Heart left ventricle (tissue), 16 donors: ENCODE measurements around the gene PTGER1. TPM values are rescaled to one million over a fixed set of nuclear protein-coding genes. Genes with fewer than 3 reads are reported as not detected.

ENCODE experiments used
- ATAC-seq, 4 donors: fragments of 200-7000 bp; cut with Tn5 transposase; one replicate each; pipeline ENCODE4 v1.9.1; 2020 to 2022; ENCODE audit warnings: moderate library complexity in 4 of 4, mild to moderate bottlenecking in 3 of 4, moderate number of reproducible peaks in 1 of 4
- DNase-seq, 5 donors: peaks; one replicate each; pipeline ENCODE4 v3.0.0-alpha.2; 2020
- H3K27ac ChIP-seq, 12 donors: fragments of 200-600 bp; sonication (generic) in 4 of 12; one replicate each; pipeline versions ENCODE4 v1.5.0 to v1.8.0; 2016 to 2022; ENCODE audit warnings: mild to moderate bottlenecking in 2 of 12
- H3K27me3 ChIP-seq, 9 donors: fragments of 200-600 bp; sonication (generic) in 2 of 9; one replicate each; pipeline versions ENCODE4 v1.5.1 to v1.8.0; 2016 to 2022; ENCODE audit warnings: mild to moderate bottlenecking in 3 of 9
- H3K36me3 ChIP-seq, 9 donors: fragments of 200-600 bp; sonication (generic) in 2 of 9; one replicate each; pipeline versions ENCODE4 v1.5.0 to v1.8.0; 2018 to 2022; ENCODE audit warnings: mild to moderate bottlenecking in 2 of 9
- H3K4me1 ChIP-seq, 12 donors: fragments of 200-600 bp; sonication (generic) in 4 of 12; one replicate each; pipeline versions ENCODE4 v1.5.0 to v1.8.0; 2016 to 2022; ENCODE audit warnings: mild to moderate bottlenecking in 3 of 12
- H3K4me3 ChIP-seq, 12 donors: fragments of 200-600 bp; sonication (generic) in 4 of 12; one replicate each; pipeline versions ENCODE4 v1.5.0 to v1.8.0; 2017 to 2022; ENCODE audit warnings: mild to moderate bottlenecking in 9 of 12, moderate library complexity in 4 of 12
- H3K9me3 ChIP-seq, 12 donors: fragments of 200-600 bp; sonication (generic) in 4 of 12; one replicate each; pipeline versions ENCODE4 v1.5.0 to v1.8.0; 2016 to 2022; ENCODE audit warnings: mild to moderate bottlenecking in 1 of 12
- CTCF ChIP-seq, 12 donors: fragments of 200-600 bp; sonication (generic) in 4 of 12; IDR thresholded peaks; one replicate each; pipeline versions ENCODE4 v1.5.0 to v1.8.0; 2018 to 2022; ENCODE audit warnings: antibody characterized with exemption in 12 of 12, mild to moderate bottlenecking in 5 of 12
- POLR2A ChIP-seq, 2 donors: fragments of 450-650 bp; IDR thresholded peaks; one replicate each; pipeline ENCODE4 v1.6.1; 2017; ENCODE audit warnings: antibody characterized with exemption in 2 of 2, mild to moderate bottlenecking in 2 of 2, moderate library complexity in 2 of 2
- WGBS, 4 donors: extraction: QIAGEN DNeasy Blood & Tissue Kit in 2 of 4; methylation state at CpG; one replicate each; pipeline versions ENCODE4 v1.1.5 to v1.1.7; 2013 to 2018; 5-methylcytosine and 5-hydroxymethylcytosine counted together
- intact Hi-C, 10 donors: fragments of 100-400 bp; cut with DNase I; formaldehyde crosslinking; loops; one replicate each; pipeline versions ENCODE4 v1.11.1 to v1.14.2; 2022
- polyA plus RNA-seq, 2 donors: library from polyadenylated mRNA; stranded (reverse); fragments of 200-250 nt; gene quantifications; one replicate each; pipeline ENCODE4 v1.2.3, GENCODE V29; 2013
- total RNA-seq, 9 donors: library from RNA; depleted of rRNA in 2 of 9; stranded (reverse); fragments of >200 nt in 2 of 9; fragmentation: NEBNext Ultra II Directional in 3 of 9; extraction: Animal tissue kit (Norgen Biotek cat#: 25700) in 3 of 9; gene quantifications; one replicate each; pipeline versions ENCODE4 v1.1.0 to v1.2.4, GENCODE V29; 2016 to 2023
- donor health status: ischemic (EF 13 %, LVEDD 7.1; RV severe dilation, severe dysfunction).
- donor health status: healthy with polysubstance abuse.
- donor health status: DM: no; HTN: yes; CAD: no.
- donor health status: DM: no; HTN: no; CAD: no.
- donor health status: ischemic (EF 25% LVEDD 6.9; RV normal size, moderate dysfunction).
- donor health status: ischemic (EF 25% LVEDD 5.7; RV mildly dilated, moderate dysfunction).
- donor health status: healthy.
- donor health status: DM: yes; HTN: yes; CAD: no.
- donor health status: ischemic (EF 35%, LVEDD 5.7; RV mildly dilated, moderate dysfunction).
- donor health status: nonischemic (EF 11% LVEDD 7.7; RV severe dilation, severe dysfunction).
- donor health status: DM: yes; HTN: yes; CAD: no.
- donor health status: PGD.
- donor health status: ischemic (EF 29% LVEDD 5.4; RV normal size, mild dysfunction).
- donor health status: nonischemic (EF 23%, LVEDD 6.1; RV moderate dilation, normal function).

PTGER1 gene
- total and polyA plus RNA-seq, 11 donors: 0.15 to 0.35 TPM; not detected in 9

DNA sequence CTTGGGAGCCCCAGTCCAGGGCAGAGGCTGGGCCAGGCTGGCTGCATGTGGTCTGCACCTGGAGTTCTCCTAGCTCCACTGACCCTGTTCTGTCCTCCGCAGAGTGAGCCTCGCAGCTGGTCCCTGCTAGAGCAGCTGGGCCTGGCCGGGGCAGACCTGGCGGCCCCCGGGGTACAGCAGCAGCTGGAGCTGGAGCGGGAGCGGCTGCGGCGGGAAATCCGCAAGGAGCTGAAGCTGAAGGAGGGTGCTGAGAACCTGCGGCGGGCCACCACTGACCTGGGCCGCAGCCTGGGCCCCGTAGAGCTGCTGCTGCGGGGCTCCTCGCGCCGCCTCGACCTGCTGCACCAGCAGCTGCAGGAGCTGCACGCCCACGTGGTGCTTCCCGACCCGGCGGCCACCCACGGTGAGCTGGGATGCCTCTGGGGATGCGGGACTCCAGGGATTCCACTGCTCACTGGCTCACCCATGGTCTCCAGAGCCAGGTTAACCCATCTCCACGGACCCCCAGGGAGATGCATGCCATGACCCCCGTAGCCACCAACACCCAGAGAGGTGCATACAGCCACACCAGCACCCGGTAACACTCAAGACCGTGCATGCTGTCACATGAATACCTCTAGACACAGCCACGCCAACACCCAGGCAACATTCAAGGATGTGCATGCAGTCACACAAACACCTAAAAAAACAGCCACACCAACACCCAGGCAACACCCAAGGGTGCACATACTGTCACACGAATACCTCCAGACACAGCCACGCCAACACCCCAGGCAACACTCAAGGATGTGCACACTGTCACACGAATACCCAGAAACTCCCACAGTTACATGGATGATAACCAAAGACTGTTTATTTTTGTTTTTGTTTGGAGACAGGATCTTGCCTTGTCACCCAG lies 33.9 kb downstream of the PTGER1 start:
- Histone ChIP-seq H3K4me3 (peak overlapping the region in 1 of 12 donors; percentile 62), H3K4me1 (peaks cover 2 to 51% (median 37%) of the 10 kb centered on the region in 12 donors), H3K36me3 (peaks cover 13 to 68% (median 52%) of the 10 kb centered on the region in 9 donors), H3K9me3 (no peaks in the 10 kb centered on the region), H3K27ac (peak overlapping the region in 2 of 12 donors; percentile 62 to 82), H3K27me3 (no peaks in the 10 kb centered on the region)
- intact Hi-C loops: loop anchor here in 1 of 10 donors (5.0 kb wide), 1 partner anchor 36 kb away; the partner anchor contains the start of gene PTGER1
- ATAC-seq (peak in 3 of 4 donors; percentile 3 to 41 (median 23)), DNase-seq (peak in 2 of 5 donors; percentile 41 to 44)
- TF ChIP-seq POLR2A (IDR thresholded peaks at IDR 0.05) (no peak), CTCF (IDR thresholded peaks at IDR 0.05) (no peak)
- WGBS, 4 donors: 79 to 88% (median 87%) methylated on average over 7 to 34 of the region's 34 CpGs

- H3K9me3 ChIP-seq: no peaks in the 10 kb centered on the region
- ATAC-seq (peak; percentile 32 to 72 (median 60)), DNase-seq (peak; percentile 75 to 91 (median 84))
- peak overlapping the region in 9 of 12 donors; percentile 16 to 62 (median 30) for H3K4me3 ChIP-seq
- WGBS, 4 donors: 36 to 47% (median 41%) methylated on average over 8 to 9 of the region's 9 CpGs
- H3K4me1 ChIP-seq: peaks cover 2 to 63% (median 48%) of the 10 kb centered on the region in 12 donors
- H3K27me3 ChIP-seq: no peaks in the 10 kb centered on the region
- peaks cover 10 to 63% (median 41%) of the 10 kb centered on the region in 9 donors for H3K36me3 ChIP-seq
- H3K27ac ChIP-seq: peak overlapping the region in 11 of 12 donors; percentile 37 to 82 (median 62)
- TF ChIP-seq POLR2A (IDR thresholded peaks at IDR 0.05) (no peak), CTCF (IDR thresholded peaks at IDR 0.05) (no peak)
- intact Hi-C loops: loop anchor here in 1 of 10 donors (5.0 kb wide), 1 partner anchor 37 kb away; the partner anchor contains the start of gene PTGER1
Measured at GRCh38 chr19:14440049-14440448, 35.1 kb downstream of the PTGER1 start.

DNA sequence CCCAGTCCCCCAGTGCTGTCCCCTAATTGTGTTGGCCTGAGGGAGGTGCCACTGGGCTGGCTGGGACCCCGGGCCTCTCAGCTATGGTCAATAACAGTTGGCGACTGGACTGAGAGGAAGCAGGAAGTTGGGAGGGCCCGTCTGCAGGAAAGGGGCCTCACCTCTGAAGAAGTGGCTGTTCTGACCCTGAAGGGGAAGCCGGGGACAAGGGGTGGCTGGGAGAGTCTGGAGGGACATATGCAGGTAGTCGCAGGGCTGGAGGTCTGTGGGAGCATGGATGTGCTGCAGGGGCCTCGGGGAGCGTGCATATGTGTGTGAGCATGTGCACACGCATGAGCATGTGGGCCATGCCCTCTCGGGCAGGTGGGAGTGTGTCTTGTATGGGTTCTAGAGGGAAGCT lies 36.1 kb downstream of the PTGER1 start:
- Histone ChIP-seq H3K9me3 (no peaks in the 10 kb centered on the region), H3K27ac (peak overlapping the region in 5 of 12 donors; percentile 5 to 82 (median 55)), H3K36me3 (peaks cover 6 to 53% (median 31%) of the 10 kb centered on the region in 9 donors), H3K4me3 (no peak overlapping the region), H3K4me1 (peaks cover 2 to 74% (median 55%) of the 10 kb centered on the region in 12 donors), H3K27me3 (no peaks in the 10 kb centered on the region)
- TF ChIP-seq CTCF (IDR thresholded peaks at IDR 0.05) (no peak), POLR2A (IDR thresholded peaks at IDR 0.05) (no peak)
- ATAC-seq (no peak), DNase-seq (no peak)
- 58 to 74% (median 66%) methylated on average over 8 to 9 of the region's 9 CpGs for WGBS, 4 donors
- intact Hi-C loops: loop anchor here in 2 of 10 donors (5.0 kb wide), 2 partner anchors 33 to 38 kb away; partner anchors contain the start of gene PTGER1 (in 1 of the 2)
